Effector memory CD4-positive, alpha-beta T cell (primary cell): ENCODE data around the gene CXCL11.

Experiments used
- DNase-seq, 3 donors: peaks; one replicate each; pipeline ENCODE4 v3.0.0-alpha.2; 2020
- H3K27ac ChIP-seq: 2 replicates; pipeline ENCODE4 v1.7.0; 2013; ENCODE audit warnings: mild to moderate bottlenecking, low read length, moderate library complexity; ENCODE audit not compliant: insufficient read depth, poor library complexity, severe bottlenecking
- H3K27me3 ChIP-seq: replicated peaks from 2 replicates; pipeline ENCODE4 v1.7.0; 2013; ENCODE audit warnings: mild to moderate bottlenecking, low read length; ENCODE audit not compliant: insufficient read depth, control insufficient read depth, poor library complexity, severe bottlenecking
- H3K36me3 ChIP-seq: 2 replicates; pipeline ENCODE4 v1.7.0; 2013; ENCODE audit warnings: mild to moderate bottlenecking, low read length, moderate library complexity; ENCODE audit not compliant: control insufficient read depth, insufficient read depth
- H3K4me1 ChIP-seq: 2 replicates; pipeline ENCODE4 v1.7.0; 2013; ENCODE audit warnings: low read length, mild to moderate bottlenecking; ENCODE audit not compliant: control insufficient read depth, insufficient read depth, poor library complexity, severe bottlenecking
- H3K4me3 ChIP-seq: 2 replicates; pipeline ENCODE4 v1.7.0; 2013; ENCODE audit warnings: low read length, low read depth, mild to moderate bottlenecking; ENCODE audit not compliant: insufficient read depth, poor library complexity, severe bottlenecking
- H3K9me3 ChIP-seq: 2 replicates; pipeline ENCODE4 v1.7.0; 2013; ENCODE audit warnings: mild to moderate bottlenecking, low read length, moderate library complexity; ENCODE audit not compliant: control insufficient read depth

CXCL11 gene

DNA sequence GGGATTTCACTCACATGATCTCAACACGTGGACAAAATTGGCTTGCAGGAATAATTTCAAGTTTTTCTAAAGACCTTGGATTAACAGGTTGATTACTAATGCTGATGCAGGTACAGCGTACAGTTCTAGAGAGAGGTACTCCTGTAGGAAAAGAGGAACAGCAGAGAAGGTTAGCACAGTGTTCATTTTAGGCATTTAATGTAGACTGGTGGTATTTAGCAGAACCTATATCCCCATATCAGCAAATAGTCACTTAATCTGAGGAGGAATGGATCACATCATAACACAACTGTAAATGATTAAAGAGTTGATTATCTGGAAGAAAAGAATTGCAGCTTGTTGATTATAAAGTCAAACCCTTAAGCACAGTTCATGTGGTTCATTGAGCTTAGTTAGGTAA lies 13.2 kb downstream of the CXCL11 start:
- DNase-seq = no peak
- no peaks in the 10 kb centered on the region for H3K9me3 ChIP-seq
- H3K36me3 ChIP-seq = no peaks in the 10 kb centered on the region
- no peaks in the 10 kb centered on the region for H3K27me3 ChIP-seq
- no peak overlapping the region for H3K4me3 ChIP-seq
- H3K4me1 ChIP-seq = peaks cover 7% of the 10 kb centered on the region
- H3K27ac ChIP-seq = no peak overlapping the region

DNA sequence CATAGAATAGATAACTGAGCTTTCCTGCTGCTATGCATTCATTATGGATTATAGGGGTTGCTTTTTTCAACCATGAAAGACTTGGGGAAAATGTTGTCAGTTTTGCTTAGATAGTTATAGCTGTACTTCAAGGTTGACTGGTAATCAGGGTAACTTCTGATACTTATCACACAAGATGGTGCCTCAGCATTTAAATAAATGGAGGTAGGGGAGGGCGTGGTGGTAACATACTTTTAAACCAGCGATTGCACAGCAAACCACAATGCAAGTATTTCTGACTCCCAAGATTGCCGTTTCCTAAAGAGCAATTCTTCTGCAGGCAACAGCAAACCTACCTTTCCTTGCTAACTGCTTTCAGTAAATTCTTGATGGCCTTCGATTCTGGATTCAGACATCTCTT lies 13.8 kb downstream of the CXCL11 start:
- no peaks in the 10 kb centered on the region for H3K36me3 ChIP-seq
- H3K4me1 ChIP-seq = peaks cover 7% of the 10 kb centered on the region
- H3K9me3 ChIP-seq = no peaks in the 10 kb centered on the region
- H3K27me3 ChIP-seq = no peaks in the 10 kb centered on the region
- no peak overlapping the region for H3K4me3 ChIP-seq
- no peak overlapping the region for H3K27ac ChIP-seq
- DNase-seq = no peak

DNA sequence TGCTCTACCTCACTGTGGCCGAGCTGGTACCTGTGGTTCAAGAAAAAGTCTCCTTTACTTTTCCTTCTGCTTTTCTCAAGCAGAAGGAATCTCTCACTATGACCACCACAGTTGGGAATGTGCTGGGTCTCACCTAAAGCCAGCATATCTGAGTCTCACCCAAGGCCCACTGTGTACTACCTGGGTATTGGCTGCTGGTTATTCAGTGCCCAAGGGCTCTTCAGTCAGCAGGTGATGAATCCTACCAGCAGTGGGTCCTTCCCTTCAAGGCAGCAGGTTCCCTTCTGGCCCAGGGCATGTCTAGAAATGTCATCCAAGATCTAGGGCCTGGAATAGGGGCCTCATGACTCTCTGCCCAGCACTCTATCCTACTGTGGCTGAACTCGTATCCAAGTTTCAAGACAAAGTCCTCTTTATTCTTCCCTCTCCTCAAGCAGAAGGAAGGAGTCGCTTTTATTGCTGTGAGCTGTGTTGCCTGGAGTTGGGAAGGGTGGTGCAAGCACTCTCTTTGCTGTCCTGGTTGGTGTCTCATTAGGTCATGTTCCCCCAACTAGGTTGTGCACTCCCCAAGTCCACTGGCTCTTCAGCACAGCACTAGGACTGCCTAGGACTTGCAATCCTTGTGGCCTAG lies 18.7 kb downstream of the CXCL11 start:
- no peak overlapping the region for H3K4me3 ChIP-seq
- H3K27ac ChIP-seq = no peak overlapping the region
- no peak for DNase-seq
- no peaks in the 10 kb centered on the region for H3K27me3 ChIP-seq
- H3K9me3 ChIP-seq = no peaks in the 10 kb centered on the region
- H3K4me1 ChIP-seq = no peaks in the 10 kb centered on the region
- no peaks in the 10 kb centered on the region for H3K36me3 ChIP-seq

DNA sequence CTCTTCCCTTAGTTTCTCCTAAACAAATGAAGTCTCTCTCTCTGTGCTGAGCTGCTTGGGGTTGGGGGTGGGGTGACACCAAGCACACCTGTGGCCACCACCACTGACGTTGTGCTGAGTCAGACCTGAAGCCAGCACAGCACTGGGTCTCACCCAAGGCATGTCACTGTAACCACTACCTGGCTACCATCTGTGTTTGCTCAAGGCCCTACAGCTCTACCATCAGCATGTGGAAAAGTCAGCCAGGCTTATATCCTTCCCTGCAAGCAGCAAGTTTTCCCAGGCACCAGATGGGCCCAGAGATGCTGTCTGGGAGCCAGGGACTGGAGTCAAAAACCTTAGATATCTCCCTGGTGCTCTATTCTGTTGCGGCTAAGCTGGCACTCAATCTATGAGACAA lies 19.5 kb downstream of the CXCL11 start:
- no peaks in the 10 kb centered on the region for H3K36me3 ChIP-seq
- no peak for DNase-seq
- H3K27me3 ChIP-seq = no peaks in the 10 kb centered on the region
- H3K4me1 ChIP-seq = no peaks in the 10 kb centered on the region
- no peaks in the 10 kb centered on the region for H3K9me3 ChIP-seq
- H3K4me3 ChIP-seq = no peak overlapping the region
- H3K27ac ChIP-seq = no peak overlapping the region

DNA sequence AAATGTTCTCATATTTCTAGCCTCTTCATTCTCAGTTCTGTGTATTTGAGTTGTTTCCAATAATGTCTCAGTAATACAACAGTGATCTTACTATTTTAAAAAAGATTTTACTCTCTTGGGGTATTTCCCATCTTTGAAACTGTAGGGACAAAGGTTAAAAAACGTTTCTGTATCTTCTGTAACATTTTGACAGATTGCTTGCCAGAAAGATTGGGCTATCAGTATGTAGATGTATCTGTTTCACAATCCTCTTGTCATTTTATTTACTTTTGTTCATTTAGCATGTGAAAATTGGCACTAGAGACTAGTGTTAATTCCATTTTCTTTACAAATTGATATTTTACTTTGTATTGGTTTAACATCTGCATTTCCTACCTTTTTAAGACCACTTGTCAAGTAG lies 22.3 kb downstream of the CXCL11 start:
- no peak for DNase-seq
- Histone ChIP-seq H3K4me1 (no peaks in the 10 kb centered on the region), H3K4me3 (no peak overlapping the region), H3K9me3 (no peaks in the 10 kb centered on the region), H3K36me3 (no peaks in the 10 kb centered on the region), H3K27ac (no peak overlapping the region), H3K27me3 (no peaks in the 10 kb centered on the region)

DNA sequence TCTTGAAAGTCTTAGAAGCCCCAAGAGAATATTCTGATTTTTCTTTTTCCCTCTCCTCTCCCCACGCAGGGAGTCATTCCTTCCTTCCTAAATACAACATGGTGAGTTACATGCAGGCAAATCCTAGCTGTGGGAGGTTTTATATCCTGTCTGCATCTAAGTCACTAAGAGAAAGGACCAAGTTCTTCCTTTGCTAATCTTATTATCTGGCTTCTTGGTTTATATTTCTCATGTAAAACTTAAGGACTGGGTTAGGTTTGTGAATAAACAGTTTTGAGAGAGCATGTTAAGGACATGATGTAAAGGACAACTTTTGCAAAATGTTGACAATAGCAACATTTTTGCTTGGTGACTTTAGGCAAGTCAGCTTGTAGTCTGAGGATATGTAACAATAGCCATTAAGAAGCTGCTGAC lies 23.5 kb downstream of the CXCL11 start:
- no peaks in the 10 kb centered on the region for H3K4me1 ChIP-seq
- H3K36me3 ChIP-seq = no peaks in the 10 kb centered on the region
- DNase-seq = no peak
- no peak overlapping the region for H3K27ac ChIP-seq
- no peak overlapping the region for H3K4me3 ChIP-seq
- no peaks in the 10 kb centered on the region for H3K9me3 ChIP-seq
- no peaks in the 10 kb centered on the region for H3K27me3 ChIP-seq

DNA sequence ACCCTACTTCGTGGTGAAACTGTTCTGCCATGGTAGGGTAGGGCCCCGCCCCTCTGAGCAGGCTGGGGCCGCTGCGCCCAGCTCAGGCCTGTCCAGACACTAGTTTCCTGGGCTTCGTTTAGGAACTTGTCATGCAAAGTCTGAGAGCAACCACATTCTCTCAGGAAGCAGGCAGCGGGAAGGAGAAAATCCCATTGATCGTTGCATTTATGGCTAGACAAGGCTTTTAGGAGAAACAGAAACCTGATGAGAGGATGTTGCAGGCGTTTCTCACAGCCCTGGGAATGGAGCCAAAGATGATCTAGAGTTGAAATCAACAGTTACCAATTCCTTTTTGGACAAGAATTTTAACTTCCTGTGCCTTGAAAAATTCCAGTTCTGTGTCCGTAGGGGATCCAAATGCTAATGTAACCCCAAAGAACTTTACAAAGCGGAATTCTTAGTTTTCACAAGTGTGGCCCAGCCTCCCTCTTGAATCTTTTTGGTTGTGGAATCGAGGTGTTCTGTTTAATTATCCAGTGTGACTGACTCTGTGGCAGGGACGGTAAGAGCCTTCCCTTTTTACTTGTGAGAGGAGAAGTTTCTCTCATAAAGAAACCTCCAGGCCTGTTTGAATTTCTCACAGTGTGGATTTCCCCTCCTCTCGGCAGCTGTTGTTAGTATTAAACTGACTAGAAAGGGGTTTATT lies 24.0 kb downstream of the CXCL11 start:
- no peak for DNase-seq
- Histone ChIP-seq H3K9me3 (no peaks in the 10 kb centered on the region), H3K27me3 (no peaks in the 10 kb centered on the region), H3K27ac (no peak overlapping the region), H3K36me3 (no peaks in the 10 kb centered on the region), H3K4me3 (no peak overlapping the region), H3K4me1 (no peaks in the 10 kb centered on the region)

DNA sequence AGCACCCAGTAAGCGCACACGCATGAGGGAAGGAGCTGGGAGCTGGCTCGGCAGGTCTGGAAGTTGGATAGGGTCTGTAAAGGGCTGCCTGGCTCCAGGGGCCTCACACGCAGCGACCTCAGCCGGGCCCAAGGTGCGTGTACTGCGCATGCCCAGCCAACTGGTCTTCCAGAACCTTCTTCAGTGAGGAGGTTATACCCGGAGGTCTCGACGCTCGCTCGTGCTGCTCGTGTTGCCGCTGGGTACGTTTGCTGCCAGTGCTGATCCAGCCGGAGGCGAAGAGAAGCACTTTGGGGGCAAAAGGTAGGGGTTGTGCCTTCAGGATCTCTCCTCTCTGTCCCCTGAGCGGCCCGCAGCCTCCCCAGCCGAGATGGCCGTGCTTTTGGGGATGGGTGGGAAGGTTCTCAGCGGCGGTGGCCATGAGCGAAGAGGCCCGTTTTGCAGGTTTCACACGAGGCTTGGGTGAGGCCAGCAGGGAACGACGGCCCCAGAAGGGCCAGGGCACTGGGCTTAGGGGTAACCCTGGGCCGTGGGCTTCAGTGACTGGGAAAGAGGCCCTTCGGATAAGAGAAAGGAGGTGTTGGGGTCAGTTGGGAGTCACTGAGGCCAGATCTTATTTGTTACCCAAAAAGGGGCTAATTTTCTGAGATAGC lies 24.7 kb downstream of the CXCL11 start:
- no peaks in the 10 kb centered on the region for H3K36me3 ChIP-seq
- no peaks in the 10 kb centered on the region for H3K27me3 ChIP-seq
- H3K4me1 ChIP-seq = no peaks in the 10 kb centered on the region
- no peak for DNase-seq
- H3K4me3 ChIP-seq = no peak overlapping the region
- H3K9me3 ChIP-seq = no peaks in the 10 kb centered on the region
- no peak overlapping the region for H3K27ac ChIP-seq

DNA sequence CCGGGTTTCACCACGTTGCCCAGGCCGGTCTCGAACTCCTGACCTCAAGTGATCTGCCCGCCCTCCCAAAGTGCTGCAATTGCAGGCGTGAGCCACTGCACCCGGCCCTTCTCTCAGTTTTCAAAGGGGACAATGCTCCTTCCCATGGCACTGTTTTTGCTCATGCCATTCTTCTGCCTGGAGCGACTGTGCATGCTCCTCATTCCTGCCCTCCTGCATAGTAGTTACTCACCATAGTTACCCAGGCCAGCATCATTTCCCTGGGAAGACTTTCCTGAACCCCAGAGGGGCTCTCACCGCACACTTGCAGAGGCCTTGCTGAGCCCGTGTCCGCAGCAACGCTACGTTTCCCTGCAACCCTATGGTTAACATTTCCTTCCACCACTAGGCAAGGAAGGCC lies 25.3 kb downstream of the CXCL11 start:
- H3K27ac ChIP-seq = no peak overlapping the region
- no peak overlapping the region for H3K4me3 ChIP-seq
- no peaks in the 10 kb centered on the region for H3K27me3 ChIP-seq
- no peak for DNase-seq
- H3K9me3 ChIP-seq = no peaks in the 10 kb centered on the region
- H3K4me1 ChIP-seq = no peaks in the 10 kb centered on the region
- no peaks in the 10 kb centered on the region for H3K36me3 ChIP-seq

DNA sequence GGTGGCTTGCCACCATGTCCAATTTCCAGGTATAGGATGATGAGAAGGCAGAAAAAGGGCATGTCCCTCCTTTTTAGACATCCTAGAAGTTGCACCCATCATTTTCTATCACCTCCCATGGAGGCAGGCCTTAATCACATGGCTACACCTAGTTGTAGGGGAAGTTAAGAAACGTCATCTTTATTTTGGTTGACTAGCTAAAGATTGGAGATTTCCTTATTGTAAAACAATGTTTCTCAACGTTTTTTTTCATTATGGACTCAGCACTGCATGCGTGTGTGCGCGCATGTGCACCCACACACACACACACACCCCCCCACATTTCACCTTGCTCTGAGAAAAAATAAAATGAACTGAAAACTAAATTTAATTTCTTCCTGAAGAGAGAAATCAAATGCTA lies 26.6 kb downstream of the CXCL11 start:
- Histone ChIP-seq H3K36me3 (no peaks in the 10 kb centered on the region), H3K9me3 (no peaks in the 10 kb centered on the region), H3K4me1 (no peaks in the 10 kb centered on the region), H3K27ac (no peak overlapping the region), H3K27me3 (no peaks in the 10 kb centered on the region), H3K4me3 (no peak overlapping the region)
- no peak for DNase-seq
